Measurements from ENCODE around the gene MBOAT1.

GRCh38 chr6:20112241-20112640 lies 100.0 kb downstream of the MBOAT1 start:
- TF ChIP-seq RAD21 (conservative IDR thresholded peaks at IDR 0.05) (no peak), CTCF (IDR thresholded peaks at IDR 0.05; ENCODE audit: poor library complexity, severe bottlenecking) (no peak), EZH2 (IDR thresholded peaks at IDR 0.05; ENCODE audit: borderline replicate concordance, insufficient read depth, low read length, poor library complexity, severe bottlenecking) (no peak), REST (IDR thresholded peaks at IDR 0.05; ENCODE audit: borderline replicate concordance) (no peak)
